ENCODE data around the gene CST7. TPM values are rescaled to one million over a fixed set of nuclear protein-coding genes. Genes with fewer than 3 reads are reported as not detected.

CST7 gene
- total RNA-seq, 1 donor from 2014 or later: not detected

DNA sequence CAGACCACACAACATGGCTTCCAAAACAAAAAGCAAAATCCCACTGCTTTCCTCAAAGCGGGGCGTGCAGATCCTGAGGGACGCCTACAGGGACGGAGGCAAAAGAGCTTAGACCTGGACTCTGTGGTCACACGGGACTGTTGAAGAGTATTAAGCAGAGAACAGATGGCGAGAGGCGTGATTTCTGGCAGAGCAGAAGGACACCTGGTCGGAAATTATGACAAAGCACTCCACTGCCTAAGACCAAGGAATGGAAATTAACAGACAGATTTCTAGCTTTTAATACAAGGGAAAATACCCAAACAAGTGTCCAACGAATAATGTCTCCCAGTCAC lies 15.4 kb downstream of the CST7 start:
- no peak for DNase-seq (ENCODE audit: low spot score)

DNA sequence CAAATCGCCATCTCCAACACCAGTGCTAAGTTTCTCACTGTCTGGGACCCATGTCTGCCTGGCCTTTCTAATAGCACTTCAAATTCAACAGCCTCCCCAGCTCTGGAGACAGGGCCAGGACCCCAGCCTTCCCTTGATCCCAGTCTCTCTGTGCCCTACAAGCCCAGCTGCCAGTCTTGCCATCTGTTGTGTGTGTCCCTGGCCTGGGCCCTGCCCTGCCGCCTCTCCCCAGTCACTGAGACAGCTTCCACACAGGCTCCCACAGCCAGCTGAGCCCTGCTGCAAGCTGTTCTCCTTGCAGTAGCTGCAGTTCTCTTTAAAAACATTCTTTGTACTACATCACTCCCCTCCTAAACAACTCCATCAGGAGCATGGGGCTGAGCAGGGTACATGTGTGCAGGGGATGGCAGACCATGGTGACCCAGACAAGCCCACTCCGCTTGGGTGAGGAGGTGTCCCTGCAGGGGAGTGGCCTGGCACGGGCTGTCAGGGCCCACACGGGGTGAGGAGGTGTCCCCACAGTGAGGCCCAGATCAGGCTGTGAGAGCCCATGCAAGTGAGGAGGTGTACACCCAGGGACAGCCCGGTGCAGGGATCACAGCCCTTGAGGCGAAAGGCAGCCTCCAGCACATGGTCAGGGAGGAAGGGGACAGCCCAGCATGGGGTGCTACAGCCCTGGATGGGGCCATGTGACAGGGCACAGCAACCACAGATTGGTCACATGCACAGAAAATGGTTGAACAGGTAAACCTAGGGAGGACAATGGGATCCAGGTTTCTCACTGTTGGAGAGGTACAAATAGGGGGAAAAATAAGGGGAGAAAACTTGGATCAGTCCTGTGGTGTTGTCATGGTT lies 16.2 kb downstream of the CST7 start:
- no peak for DNase-seq (ENCODE audit: low spot score)

DNA sequence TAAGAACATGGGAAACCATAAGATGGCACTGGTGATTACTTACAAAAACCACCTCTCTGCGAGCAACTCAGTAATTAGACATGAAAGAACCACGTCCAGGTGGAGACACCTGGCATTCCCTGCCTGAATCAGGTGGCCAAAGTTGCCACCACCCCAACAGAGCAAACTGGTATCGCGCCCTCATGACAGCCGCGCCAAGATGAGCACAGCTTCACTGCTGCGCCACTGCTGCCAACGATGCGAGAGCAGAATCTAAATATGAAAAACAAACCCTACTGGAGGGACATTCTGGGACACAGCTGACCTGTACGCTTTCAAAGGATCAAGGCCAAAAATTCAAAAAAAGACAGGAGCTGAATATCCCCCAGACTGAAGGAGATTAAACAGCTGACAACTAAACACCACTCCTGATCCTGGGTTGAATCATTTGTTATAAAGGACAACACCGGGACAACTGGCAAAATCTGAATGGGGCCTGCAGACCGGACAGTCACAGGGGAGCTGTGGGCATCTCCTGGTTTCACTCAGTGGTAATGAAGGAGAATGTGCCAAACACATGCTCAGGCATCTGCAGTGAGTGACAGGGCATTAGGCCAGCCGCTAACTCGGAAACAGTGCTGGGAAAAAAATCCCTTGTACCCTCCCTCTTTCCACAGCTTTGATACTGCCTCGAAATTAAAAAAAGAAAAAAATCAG lies 17.4 kb downstream of the CST7 start:
- no peak for DNase-seq (ENCODE audit: low spot score)

DNA sequence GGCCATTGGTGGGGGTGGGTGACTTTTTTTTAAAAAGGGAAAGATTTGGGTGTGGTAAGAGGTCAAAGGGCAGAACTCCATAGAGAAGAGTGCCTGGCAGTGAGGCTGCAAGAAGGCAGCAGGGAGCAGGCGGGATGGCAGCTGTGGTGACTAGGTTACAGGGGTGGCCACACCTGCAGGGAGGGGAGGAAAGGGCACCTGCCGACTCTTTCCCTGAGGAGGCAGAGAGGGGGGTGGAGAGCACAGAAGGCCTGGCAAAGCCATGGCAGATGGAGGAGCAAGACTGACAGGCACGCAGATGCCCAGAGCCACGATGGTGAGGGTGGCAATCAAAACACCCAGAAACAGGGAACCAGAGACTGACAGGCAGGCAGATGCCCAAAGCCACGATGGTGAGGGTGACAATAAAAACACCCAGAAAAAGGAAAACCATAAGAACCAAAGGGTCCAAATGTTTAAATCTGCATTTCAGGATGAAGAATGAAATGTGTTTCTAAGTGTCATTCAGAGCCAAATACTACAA lies 19.3 kb downstream of the CST7 start:
- no peak for DNase-seq (ENCODE audit: low spot score)

DNA sequence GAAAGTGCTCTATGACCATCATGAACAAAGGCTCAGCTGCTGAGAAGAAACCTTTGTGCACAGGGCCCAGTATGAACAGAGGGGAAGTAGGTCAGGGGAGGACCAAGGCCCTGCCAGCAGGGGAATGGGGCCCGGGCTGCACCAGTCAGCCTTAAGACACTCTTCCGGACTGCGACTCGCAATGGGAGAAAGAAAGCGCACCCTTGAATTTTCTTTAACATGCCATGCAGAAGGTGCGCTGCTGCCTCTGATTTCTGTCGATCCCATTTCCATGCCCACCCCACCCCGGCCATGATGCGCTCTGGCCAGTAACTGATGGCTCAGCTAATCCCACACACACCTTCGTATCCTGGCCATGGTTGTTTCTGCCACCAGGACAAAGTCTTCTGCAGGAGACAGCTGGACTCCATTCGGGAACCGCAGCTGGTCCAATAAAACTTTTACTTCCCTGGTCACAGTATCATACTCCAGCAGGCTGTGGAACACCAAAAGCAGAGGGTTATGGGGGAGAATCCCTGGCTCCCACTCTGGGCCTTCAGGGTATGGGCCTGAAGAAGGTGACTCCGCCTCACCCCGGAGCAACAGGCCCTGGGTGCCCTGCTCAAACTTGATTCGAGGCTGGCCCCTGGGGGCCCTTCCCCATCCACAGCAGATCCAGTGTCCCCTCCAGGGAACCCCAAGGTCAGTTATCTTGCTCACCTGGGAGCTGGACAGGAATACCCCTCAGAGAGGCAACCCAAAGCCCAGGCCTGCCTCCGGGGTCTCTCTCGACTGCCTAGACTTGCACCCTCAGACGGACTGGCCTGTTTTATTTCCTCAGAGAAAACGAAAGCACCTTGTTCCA lies 20.3 kb downstream of the CST7 start:
- DNase-seq (ENCODE audit: low spot score): no peak

DNA sequence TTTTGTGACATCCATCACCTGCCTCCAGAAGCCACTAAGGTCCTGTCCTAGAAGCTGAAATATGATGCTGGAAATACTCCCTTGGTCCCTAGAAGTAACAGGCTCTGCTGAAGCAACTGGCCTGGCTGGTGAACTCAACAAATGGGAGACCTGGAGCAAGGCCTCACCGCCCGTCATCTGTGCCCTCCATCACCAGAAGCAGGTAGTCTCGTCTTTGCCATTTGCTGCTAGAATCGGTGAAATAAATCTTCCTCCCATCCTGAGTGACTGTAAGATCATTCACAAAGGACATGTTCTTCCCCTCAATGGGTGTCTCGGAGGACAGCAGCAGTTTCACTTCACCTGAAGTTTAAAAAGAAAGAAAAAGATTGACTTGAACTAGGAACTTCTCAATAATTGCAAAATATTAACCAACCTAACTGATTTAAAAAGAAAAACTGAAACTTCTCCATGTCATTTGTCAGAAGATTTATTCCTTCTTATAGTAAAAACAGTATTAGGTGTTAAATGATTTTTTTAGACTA lies 21.0 kb downstream of the CST7 start:
- DNase-seq (ENCODE audit: low spot score): no peak

DNA sequence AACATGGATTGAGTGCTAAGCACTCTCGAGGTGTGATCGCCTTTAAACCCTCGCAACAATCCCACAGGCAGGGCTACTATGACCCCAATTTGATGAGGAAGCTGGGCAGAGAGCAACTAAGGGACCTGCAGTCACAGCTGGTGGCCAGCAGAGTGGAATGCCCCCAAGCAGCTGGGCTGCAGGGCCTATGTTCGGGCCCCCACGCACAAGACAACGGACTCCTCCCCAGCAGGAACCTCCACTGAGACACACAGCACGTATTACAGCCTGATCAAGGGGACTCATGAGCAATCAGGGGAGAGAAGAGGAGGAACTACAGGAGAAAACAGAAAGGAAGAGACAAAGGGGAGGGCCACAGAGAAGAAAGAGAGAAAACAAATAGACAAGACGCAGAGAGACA lies 21.7 kb downstream of the CST7 start:
- DNase-seq (ENCODE audit: low spot score): no peak

DNA sequence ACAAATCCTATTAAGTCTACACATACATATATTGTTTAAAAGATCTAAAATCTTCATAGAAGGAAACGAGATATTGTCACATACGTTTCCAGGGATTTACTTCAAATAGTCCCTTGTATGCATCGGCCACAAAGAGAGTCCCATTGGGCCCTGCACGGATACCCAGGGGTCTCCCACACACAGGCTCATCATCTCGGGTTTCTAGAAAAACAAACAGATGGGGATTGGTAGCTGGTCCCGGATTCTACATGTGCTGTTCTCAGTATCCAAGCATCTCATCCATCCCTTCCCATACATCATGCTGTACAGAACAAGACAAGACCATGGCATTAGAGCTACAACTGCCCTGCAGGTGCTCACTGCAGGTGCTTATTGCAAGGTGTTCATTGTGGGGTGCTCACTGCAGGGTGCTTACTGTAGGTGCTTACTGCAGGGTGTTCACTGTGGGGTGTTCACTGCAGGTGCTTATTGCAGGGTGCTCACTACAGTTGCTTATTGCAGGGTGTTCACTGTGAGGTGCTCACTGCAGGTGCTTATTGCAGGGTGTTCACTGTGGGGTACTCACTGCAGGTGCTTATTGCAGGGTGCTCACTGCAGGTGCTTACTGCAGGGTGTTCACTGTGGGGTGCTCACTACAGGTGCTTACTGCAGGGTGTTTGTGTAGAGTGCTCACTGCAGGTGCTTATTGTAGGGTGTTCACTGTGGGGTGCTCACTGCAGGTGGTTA lies 22.5 kb downstream of the CST7 start:
- DNase-seq (ENCODE audit: low spot score): no peak

DNA sequence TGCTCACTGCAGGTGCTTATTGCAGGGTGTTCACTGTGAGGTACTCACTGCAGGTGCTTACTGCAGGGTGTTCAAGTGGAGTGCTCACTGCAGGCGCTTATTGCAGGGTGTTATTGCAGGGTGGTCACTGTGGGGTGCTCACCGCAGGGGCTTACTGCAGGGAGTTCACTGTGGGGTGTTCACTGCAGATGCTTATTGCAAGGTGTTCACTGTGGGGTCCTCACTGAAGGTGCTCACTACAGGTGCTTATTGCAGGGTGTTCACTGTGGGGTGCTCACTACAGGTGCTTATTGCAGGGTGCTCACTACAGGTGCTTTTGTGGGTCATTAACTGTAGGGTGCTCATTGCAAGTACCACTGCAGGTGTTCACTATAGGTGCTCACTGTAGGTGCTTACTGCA lies 23.3 kb downstream of the CST7 start:
- DNase-seq (ENCODE audit: low spot score): no peak

DNA sequence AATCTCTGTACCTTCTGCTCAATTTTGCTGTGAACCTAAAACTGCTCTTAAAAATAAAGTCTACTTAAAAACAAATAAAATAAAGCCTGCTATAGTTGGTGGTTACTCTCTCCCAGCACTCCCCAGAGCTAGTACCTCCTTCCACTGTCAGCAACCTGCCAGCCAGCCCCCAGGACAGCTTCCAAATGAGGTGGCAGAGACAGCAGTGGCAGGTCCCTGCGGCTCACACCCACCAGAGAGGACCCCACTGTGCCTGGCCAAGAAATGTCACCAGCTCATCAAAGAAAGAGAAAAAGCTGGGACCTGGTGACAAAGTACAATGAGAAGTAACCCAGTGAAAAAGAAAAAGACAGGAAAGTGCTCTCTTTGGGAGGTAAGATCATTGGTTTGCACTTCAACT lies 28.3 kb downstream of the CST7 start:
- DNase-seq (ENCODE audit: low spot score): no peak

DNA sequence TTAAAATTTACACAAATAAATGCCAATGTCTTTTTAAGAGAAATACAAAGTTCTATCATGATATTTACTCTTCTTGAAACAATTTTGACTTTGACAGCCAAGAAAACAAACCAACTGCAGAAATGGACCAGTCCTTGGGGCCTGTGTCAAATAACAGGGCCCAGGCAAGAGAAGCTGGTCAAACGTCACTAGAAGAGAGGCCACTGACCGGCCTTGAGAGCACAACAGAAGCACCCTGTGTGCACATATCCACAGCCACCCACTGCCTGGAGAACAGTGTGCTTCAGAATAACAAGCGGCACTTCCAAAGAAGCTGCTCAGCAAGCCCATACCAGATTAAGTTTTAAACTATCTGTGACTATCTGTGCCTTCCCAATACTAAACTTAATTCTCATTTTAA lies 28.7 kb downstream of the CST7 start:
- DNase-seq (ENCODE audit: low spot score): no peak

DNA sequence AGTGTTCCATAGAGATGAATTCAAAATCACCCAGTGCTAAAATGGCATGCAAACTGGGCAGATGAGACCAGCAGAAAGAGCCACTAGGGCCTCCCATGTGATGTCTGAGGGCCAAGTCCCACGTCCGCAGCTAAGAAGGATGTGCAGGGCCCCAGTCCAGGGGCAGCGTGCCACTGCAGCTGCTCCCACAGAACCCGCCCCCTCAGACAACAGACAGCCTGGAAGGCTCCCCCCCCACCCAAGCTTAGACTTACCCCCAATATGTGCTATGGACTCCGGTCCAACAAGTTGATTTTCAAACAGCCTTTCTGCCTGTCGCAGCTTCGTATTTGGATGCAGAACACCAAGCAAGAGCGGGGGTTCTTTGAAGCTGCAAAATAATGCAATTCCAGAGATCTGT lies 29.4 kb downstream of the CST7 start:
- no peak for DNase-seq (ENCODE audit: low spot score)

DNA sequence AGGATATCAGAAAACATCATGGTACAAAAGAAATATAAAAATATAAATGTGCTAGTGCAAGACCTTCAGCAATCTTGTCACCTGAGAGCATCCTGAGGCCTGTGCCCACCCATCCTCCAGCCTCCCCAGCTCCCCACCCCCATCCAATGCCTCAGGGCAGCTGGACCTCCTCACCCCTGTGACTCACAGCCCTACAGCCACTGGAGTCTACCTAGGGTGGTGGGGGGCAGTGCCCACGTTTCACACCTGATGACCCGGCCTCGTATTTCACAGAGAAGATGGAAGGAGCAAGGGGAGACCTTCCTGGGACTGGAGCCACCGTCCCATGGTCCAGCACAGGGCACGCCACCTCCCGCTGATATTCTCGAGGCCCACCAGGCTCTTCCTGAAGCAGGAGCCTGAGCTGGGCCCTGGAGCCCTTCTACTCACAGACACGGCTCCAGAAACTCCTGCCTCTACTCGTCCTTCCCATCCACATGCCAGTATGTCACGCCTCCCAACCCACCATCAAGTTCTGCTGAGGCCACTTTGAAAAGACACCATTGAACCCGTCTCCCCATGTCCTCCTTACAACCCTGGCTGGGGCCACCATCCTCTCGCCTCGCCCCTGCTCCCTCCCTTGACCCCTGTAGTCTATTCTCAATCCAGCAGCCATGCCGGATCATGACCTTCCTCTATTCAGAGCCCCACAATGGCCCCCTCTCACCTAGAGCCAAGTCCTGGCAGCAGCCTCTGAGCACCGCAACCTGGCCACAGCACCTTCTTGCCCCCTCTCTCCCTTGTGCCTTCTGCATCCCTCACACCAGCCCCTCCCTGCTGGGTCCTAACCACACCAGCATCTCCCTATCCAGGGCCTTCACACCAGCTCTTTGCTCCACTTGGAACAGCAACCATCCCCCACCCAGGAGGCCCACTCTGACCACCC lies 30.2 kb downstream of the CST7 start:
- no peak for DNase-seq (ENCODE audit: low spot score)

DNA sequence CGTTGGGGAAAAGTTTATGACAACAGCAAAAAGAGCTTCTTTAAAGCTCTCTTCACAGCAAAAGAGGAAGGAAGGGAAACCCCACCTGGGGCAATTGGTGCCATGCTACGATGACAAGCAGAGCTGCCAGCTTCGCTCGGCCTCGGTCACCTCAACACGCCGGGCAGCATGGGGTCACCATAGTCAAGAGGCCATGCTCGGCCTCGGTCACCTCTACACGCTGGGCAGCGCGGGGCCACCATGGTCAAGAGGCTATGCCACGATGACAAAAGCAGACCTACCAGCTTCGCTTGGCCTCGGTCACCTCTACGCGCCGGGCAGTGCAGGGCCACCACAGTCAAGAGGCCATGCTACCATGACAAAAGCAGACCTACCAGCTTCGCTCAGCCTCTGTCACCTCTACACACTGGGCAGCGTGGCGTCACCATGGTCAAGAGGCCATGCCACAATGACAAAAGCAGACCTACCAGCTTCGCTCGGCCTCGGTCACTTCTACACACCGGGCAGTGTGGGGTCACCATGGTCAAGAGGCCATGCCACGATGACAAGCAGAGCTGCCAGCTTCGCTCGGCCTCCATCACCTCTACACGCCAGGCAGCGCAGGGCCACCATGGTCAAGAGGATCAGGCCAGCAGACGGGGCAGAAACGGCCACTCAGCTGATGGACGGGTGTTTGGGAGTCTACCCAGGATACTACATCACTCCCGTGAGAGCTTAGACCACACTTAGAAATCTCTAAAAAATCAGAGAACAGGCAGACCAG lies 31.4 kb downstream of the CST7 start:
- no peak for DNase-seq (ENCODE audit: low spot score)

DNA sequence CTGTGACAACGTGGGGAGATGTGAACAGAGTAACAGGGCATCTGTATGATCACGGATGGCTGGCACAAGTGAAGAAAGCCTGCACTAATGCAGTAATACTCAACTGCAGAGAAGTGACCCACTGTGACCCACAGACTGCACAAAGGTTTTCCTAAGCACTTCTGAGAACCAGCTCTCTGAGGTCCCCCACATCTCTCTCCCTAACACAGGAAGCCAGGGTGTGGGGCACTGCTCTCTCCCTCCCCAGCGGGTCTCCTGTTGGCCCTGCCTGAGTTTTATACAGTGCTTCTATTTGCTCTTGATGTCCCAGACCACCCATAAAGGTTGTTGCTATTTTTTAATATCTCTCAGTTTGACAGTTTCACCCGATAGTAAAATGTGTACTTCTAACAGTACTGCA lies 32.2 kb downstream of the CST7 start:
- DNase-seq (ENCODE audit: low spot score): no peak

DNA sequence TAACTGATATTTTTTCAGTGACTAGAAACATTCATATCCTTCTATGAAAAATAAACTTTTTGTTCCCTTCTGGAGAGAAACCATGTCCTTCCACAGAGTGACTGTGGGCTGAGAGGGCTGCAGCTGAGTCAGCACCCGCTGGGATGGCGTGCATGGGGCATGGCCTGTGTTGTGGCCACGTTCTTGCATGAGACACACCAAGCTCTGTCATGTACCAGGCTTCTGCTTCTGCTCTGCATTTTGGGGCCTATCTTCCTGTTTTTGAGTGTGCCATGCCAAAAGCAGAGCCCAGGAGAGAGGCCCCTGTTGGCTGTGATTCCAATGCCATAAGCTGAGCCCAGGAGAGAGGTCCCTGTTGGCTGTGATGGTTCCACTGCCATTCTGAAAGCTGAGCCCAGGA lies 32.7 kb downstream of the CST7 start:
- DNase-seq (ENCODE audit: low spot score): no peak

DNA sequence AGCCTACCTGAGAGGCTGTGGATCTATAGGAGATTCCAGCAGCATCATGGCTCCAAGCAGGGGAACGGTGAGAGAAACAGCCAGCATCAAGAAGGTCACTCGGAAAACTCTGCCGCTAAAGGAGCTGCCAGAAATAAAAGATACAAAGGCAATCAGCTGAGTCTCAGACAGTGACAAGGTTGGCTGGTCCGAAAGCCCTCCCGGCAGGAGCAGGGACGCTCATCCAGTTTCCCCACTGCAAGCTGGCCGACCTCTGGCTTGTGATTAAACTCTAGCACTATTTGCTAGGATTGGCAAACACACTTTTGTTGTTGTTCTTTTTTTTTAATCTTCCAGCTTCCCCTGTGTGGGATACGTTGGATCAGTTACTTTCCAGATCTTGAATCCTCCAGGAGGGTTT lies 34.8 kb downstream of the CST7 start:
- no peak for DNase-seq (ENCODE audit: low spot score)

DNA sequence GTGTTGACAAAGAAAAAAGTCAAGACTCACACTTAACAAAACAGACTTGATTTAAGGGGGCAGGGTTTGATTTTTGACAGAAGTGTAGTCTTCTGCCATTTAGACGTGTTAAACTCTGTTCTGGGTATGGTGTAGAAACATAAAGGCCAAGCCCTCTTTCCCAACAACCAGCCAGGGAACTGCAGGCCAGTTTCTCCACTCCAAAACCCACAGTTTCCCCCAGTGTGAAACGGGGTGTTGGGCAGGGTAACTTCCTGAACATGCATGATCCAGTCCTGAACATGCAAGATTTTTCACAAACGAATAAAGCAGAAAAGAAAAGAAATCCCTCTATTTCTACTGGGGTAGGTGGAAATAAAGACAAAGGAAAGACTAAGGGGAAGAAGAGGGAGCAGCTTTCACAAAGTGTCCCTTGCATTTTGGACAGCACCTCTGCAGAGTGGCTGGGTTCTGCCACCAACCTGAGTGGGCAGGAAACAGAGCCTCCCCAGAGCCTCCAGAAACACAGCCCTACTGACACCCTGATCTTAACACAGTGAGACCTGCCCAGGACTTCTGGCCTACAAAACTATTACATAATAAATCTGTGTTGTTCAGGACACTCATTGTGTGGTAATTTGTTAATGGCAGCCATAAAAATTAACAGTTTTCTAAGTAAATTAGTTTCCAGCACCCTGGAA lies 36.0 kb downstream of the CST7 start:
- DNase-seq (ENCODE audit: low spot score): no peak

DNA sequence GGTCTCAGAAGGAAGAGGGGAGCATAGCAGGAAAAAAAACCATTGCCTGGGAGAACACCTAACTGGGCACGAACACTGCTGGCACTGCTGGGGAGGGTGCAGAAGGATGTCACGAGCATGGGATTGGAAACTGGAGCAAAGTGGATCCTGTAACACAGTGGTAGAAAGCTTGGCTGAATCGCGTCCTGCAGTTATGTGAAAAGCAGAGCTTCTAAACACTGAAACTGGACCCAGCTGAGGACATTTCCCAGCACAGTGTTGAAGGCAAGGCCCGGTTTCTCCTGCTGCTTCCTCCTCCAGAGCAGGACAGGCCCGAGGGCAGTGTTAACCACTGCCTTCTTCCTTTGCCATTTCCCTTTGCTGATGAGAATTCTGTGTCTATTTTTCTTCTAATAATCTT lies 36.7 kb downstream of the CST7 start:
- no peak for DNase-seq (ENCODE audit: low spot score)

All from umbilical cord (tissue), 2 donors.